Measurements from ENCODE around the gene RFX3.

- no peak for TF ChIP-seq CTCF (IDR thresholded peaks at IDR 0.05)
- TF ChIP-seq POLR2A (IDR thresholded peaks at IDR 0.05): no peak
Observed at GRCh38 chr9:3431890-3432289, 93.9 kb downstream of the RFX3 start.

Data from adrenal gland (tissue), 5 donors.